Measurements from ENCODE around the gene SOX9.
"Not testable (repeated sequence)": the region's sequence is repeated elsewhere in the genome, so short reads cannot be mapped to it uniquely, and the experiment has no call there.

The SOX9 gene

GRCh38 chr17:72126575-72127486 lies 6.0 kb downstream of the SOX9 start:
- no peak for DNase-seq

- no peak for DNase-seq
These were observed 7.2 kb downstream of the SOX9 start for GRCh38 chr17:72128039-72128438.

- DNase-seq: no peak
These were observed 14.0 kb downstream of the SOX9 start for GRCh38 chr17:72134608-72135394.

- DNase-seq: no peak
These were observed 14.9 kb downstream of the SOX9 start for GRCh38 chr17:72135546-72136325.

- no peak for DNase-seq
These were observed 15.9 kb downstream of the SOX9 start for GRCh38 chr17:72136692-72137091.

- DNase-seq: no peak
These were observed 16.3 kb downstream of the SOX9 start for GRCh38 chr17:72137161-72137560.

- DNase-seq: no peak
These were observed 18.4 kb downstream of the SOX9 start for GRCh38 chr17:72139212-72139611.

- DNase-seq: no peak
These were observed 20.5 kb downstream of the SOX9 start for GRCh38 chr17:72141336-72141735.

- DNase-seq: not testable (repeated sequence)
These were observed 21.3 kb downstream of the SOX9 start for GRCh38 chr17:72142097-72142496.

- no peak for DNase-seq
These were observed 21.8 kb downstream of the SOX9 start for GRCh38 chr17:72142614-72143013.

GRCh38 chr17:72143245-72143644 lies 22.4 kb downstream of the SOX9 start:
- no peak for DNase-seq

GRCh38 chr17:72144101-72144500 lies 23.3 kb downstream of the SOX9 start:
- no peak for DNase-seq

- DNase-seq: no peak
These were observed 24.7 kb downstream of the SOX9 start for GRCh38 chr17:72145562-72145961.

- DNase-seq: no peak
These were observed 25.1 kb downstream of the SOX9 start for GRCh38 chr17:72145962-72146361.

GRCh38 chr17:72146371-72146770 lies 25.6 kb downstream of the SOX9 start:
- DNase-seq: no peak

GRCh38 chr17:72150632-72151460 lies 30.0 kb downstream of the SOX9 start:
- no peak for DNase-seq

- DNase-seq: no peak
These were observed 31.0 kb downstream of the SOX9 start for GRCh38 chr17:72151565-72152386.

GRCh38 chr17:72152387-72152929 lies 31.6 kb downstream of the SOX9 start:
- no peak for DNase-seq

GRCh38 chr17:72158895-72159885 lies 38.4 kb downstream of the SOX9 start:
- no peak for DNase-seq

- DNase-seq: no peak
These were observed 41.7 kb downstream of the SOX9 start for GRCh38 chr17:72162569-72162968.
